GM13977 (cell line): ENCODE results near the gene MYBPH.

ENCODE experiments used
- DNase-seq: peaks from one replicate; pipeline ENCODE4 v3.0.0; 2012; ENCODE audit warnings: low spot score
- in situ Hi-C: fragments of 300-500 bp; cut with MboI; formaldehyde crosslinking; loops from one replicate; pipeline ENCODE4 v1.12.0; 2022; ENCODE audit warnings: low sequenced_read_pairs, low pct_unique_long_range_greater_than_20kb, mixed read lengths, inconsistent platforms; ENCODE audit not compliant: unreplicated experiment
- TF ChIP-seq, protein P1 (sequence below): IDR thresholded peaks from 2 replicates; pipeline ENCODE4 v1.5.1; 2012; ENCODE audit warnings: mild to moderate bottlenecking, control low read depth; ENCODE audit not compliant: insufficient read depth; ENCODE audit errors: extremely low read depth, missing control alignments

Gene MYBPH

GRCh38 chr1:203159844-203160243 lies 15.8 kb downstream of the MYBPH start:
- in situ Hi-C loops, result no loop called here
- TF ChIP-seq, protein P1, sequence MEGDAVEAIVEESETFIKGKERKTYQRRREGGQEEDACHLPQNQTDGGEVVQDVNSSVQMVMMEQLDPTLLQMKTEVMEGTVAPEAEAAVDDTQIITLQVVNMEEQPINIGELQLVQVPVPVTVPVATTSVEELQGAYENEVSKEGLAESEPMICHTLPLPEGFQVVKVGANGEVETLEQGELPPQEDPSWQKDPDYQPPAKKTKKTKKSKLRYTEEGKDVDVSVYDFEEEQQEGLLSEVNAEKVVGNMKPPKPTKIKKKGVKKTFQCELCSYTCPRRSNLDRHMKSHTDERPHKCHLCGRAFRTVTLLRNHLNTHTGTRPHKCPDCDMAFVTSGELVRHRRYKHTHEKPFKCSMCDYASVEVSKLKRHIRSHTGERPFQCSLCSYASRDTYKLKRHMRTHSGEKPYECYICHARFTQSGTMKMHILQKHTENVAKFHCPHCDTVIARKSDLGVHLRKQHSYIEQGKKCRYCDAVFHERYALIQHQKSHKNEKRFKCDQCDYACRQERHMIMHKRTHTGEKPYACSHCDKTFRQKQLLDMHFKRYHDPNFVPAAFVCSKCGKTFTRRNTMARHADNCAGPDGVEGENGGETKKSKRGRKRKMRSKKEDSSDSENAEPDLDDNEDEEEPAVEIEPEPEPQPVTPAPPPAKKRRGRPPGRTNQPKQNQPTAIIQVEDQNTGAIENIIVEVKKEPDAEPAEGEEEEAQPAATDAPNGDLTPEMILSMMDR, result no peak
- no peak for DNase-seq

DNA sequence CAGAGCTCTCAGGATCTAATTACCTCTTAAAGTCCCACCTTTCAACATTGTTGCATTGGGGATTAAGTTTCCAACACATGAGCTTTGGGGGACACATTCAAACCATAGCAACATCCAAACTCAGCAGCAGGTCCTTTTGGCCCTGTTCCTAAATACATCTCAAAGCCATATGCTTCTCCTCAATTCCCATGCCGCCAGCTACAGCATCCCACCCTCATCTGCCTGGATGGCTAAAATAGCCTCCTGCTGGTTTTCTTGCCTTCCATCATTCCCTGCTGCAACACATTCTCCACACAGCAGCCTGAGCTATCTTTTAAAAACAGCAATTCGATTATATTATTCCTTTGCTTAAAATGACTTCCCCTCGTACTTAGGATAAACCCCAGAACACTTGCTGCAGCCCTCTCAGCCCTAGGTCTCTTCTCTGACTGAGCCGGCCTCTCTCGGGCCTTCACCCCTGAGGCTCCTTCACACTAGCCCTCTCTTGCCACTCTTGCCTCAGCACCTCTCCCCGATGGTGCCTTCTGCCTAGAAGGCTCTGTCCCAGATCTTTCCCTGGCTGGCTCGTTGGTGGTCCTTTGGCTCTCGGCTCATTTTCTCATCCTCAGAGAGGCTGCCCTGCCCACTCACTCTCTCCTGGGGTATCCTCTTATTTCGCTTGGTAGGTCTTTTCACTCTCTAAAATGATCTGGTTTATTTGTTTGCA lies 16.5 kb downstream of the MYBPH start:
- DNase-seq, result no peak
- in situ Hi-C loops, result no loop called here
- TF ChIP-seq, protein P1, result no peak

DNA sequence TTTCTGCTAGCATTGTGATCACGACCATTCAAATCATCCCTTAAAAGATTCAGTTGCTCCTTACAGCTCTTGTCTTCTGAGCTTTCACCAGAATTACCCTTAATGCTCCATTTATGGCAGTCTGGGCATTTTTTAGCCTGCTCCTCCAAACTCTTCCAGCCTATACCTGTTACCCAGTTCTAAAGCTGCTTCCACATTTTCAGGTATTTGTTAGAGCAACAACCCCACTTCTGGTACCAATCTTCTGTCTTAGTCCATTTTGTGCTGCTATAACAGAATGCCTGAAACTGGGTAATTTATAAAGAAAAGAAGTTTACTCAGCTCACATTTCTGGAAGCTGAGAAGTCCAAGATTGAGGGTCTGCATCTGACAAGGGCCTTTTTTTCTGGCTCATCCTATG lies 17.2 kb downstream of the MYBPH start:
- in situ Hi-C loops, result no loop called here
- TF ChIP-seq, protein P1, result no peak
- DNase-seq, result no peak

DNA sequence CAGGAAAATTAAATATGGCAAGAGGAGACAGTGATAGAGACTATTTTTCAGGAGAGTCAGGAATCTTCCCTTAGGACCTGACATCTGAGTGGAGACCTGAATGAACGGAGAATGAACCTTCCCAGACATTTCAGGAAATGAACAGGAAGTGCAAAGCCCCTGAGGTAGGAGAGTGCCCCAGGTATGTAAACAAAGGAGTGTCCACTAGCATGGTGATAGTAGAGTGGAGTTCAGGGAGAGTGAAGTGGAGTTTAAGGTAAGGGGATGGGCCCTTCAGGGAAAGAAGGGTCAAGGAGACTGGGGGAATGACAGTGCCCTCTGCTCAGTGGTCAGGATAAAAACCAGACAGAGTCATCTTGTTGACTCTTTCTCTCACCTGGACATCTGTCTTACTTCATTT lies 19.3 kb downstream of the MYBPH start:
- DNase-seq, result no peak
- TF ChIP-seq, protein P1, result no peak
- in situ Hi-C loops, result no loop called here

- in situ Hi-C loops, result no loop called here
- TF ChIP-seq, protein P1, result no peak
- DNase-seq, result no peak
Measured at GRCh38 chr1:203153989-203154821, 21.4 kb downstream of the MYBPH start.

GRCh38 chr1:203153051-203153988 lies 22.3 kb downstream of the MYBPH start:
- in situ Hi-C loops, result no loop called here
- TF ChIP-seq, protein P1, result no peak
- no peak for DNase-seq
